Inflammatory macrophage (primary cell): Measurements from ENCODE around the gene RAPGEF6.
"Not testable (repeated sequence)": the region's sequence is repeated elsewhere in the genome, so short reads cannot be mapped to it uniquely, and the experiment has no call there.

ENCODE experiments used
- DNase-seq, 2 donors: peaks; one replicate each; pipeline ENCODE4 v3.0.0-alpha.2; 2020 to 2022

RAPGEF6 gene

DNA sequence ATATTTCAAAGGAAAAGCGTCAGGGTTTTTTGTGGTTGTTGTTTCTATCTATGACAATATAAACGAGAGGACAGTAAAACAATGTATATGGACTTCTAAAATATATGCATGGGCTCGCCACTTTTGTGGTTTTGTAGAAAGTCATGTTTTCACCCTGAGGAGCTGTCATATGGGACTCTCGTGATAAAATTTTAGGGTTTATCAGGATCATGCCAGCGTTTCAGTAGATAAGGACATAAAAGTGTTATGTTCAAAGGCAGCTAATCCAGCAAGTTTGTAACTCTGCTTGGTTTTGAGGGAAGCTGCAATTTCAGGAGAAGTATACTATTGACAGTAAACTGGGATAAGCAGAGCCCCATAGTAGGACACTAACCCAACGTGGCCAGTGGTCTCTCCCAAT lies 250.9 kb downstream of the RAPGEF6 start:
- no peak for DNase-seq

DNA sequence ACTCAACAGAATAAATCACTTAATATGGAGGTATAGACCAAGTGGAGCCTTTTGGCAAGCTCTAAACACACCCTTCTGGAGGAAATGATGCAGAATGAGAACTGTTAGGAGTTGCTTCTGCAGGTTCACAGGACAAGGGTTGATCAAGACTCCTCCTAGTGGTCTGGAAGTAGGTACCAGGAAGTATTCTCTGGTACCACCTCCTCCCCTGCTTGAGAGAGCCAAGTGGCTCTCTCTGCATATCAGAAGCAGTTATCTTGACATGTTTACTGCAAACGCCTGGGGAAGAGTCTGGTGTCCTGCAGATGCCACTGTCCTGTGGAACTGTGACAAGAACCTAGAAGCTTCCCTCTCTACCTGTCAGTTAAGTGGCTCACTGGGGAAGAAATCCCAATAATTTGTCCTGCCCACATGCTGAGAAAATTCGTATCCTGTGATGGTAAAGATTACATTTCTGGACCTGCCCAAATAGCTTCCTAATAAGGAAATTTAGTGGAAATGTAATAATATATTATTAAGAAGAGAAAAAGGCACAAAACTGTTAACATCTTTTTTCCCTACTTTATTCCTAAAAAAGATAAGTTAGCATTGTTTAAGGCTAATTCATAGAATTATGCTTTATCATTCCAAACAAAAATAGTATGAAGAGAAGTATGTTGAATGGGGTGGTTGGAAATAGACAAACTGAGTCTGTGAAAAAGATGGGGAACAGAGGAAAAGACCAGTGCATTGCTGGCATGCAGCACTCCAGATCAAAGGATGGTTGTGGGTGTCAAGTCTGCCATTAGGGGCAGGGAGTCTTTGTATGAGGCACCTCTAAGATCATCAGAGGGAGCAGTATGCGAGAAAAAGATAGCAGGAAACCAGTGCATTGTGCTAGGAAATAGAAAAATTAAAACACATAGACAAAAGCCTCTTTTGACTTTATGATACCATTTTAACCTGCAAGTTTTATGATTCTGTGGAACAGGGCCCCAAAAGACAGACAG lies 252.3 kb downstream of the RAPGEF6 start:
- peak; percentile 56 to 65 for DNase-seq

DNA sequence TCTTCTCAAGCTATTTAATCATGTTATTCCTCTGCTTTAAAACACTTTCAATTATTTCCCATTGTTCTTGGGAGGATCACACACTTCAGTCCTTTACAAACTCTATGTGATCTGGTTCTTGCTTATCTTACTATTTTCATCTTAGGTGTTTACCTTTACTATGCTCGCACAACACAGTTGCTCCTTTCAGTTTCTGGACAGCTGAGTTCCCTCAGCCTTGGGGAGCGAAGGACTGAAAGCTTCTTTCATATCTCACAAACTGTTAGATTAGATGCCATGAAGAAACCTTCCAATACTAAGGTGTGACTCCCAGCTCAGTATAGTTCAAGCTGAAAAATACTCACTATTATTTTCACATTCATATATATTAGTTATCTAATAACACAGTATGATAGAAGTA lies 253.3 kb downstream of the RAPGEF6 start:
- no peak for DNase-seq

DNA sequence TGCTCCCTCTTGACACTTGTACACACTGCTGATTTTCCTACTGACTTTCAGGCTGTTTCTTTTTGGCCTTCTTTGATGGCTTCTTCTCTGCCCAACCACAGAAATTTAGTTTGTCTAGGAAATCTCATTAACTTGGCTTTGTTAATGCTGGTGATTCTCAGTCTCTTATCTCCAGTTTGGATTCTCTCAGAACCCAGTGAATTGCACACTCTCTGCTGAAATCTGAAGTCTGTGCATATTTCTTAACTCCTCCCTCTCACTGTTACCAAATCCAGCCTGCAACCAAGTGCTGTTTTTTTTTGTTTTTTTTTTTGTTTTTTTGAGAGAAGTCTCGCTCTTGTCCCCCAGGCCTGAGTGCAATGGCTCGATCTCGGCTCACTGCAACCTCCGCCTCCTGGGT lies 254.0 kb downstream of the RAPGEF6 start:
- peak; percentile 56 to 68 for DNase-seq

DNA sequence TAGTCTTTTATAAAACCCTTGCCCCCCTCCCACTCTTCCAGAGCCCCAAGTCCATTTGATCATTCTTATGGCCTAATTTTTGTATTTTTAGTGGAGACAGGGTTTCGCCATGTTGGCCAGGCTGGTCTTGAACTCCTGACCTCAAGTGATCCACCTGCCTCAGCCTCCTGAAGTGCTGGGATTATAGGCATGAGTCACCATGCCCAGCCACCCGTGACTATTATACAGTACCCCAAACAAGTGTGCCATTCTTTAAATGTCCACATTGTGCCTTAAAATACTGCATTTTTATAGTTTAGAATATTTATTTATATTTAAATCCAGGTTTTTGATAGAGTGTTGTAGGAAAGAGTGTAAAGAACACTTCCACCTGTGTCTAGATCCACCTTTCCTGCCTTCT lies 254.8 kb downstream of the RAPGEF6 start:
- not testable (repeated sequence) for DNase-seq

DNA sequence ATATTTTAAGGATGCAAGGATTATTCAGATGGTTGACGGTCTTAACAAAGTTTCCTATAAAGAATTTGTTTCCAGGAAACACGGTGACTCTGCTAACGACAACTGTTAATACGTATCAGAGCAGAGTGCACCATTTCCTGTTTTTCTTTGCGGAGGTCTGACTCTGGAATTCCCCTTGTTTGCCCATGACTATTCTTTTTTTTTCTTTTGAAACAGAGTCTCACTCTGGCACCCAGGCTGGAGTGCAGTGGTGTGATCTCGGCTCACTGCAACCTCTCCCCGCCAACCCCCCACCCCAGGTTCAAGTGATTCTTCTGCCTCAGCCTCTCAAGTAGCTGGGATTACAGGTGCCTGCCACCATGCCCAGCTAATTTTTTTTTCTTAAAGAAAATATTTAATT lies 255.3 kb downstream of the RAPGEF6 start:
- peak; percentile 82 to 83 for DNase-seq

DNA sequence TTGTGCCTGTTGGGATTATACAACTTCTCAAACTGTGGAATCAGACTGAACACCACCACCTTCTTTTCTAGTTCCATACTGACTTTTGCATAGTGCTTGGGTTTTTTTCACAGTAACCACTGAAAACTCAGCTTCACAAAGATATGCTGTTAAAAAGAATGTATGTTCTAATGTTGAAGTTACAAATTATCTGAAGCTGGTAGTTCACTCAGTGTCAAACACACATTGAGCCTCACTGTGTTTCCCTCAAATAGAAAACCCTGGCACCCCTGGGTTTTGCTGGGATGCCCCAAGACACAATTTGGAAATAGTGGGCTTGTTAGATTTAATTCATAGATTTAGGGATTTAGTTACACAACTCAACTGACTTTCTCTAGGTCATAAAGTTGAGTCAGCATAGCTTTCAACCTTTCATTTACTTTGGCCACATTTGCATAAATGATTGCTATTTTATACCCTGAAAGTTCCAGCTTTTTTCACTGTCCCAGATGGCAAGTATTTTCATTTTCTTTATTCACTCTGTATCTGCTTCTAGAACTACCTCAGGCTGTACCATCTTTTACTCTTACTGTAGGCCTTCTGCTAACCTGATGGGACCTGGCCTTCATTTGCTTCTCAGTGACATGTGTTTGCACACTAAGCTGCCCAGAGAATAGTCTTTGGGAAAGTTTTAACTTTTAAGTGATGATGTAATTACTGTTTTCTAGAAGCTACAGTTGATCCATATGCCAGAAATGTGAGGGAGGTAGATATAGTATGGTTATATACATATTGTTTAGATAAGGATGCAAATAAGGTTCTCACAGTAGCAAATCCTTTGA lies 256.1 kb downstream of the RAPGEF6 start:
- DNase-seq, result no peak

DNA sequence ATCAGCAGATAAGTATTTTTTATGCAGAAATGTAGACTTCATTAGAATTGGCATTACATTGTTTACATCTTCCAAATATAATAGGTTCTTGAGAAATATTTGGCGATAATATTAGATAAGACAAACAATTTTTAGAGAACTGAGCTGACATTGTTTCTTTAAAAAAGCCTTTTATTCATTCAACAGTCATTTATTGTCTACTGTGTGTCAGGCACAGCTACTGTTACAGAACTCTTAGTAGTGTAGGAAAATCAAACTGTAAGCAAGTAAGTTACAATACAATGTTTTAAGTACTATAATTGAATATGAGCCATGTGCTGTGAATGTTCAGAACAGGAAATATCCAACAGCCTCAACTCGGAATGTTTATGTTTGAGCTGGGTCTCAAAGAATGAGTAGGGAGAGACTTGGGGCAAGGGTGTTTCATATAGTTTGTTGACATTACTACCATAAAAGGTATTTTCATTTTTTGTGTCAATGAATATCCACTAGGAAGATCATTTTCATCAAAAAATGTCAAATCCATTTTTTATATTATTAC lies 257.2 kb downstream of the RAPGEF6 start:
- no peak for DNase-seq

DNA sequence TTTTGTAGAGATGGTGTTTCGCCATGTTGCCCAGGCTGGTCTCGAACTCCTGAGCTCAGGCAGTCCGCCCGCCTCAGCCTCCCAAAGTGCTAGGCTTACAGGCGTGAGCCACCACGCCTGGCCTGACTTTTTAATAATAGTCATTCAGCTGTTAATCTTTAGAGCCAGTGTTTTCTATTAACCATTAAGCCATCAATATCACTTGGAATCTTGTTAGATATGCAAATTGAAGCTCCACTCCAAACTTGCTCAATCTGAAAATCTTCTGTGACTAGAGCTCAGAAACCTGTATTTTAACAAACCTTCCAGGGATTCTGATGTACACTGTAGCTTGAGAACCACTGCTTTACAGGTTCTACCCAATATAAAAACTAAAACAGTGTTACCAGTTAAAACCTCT lies 257.7 kb downstream of the RAPGEF6 start:
- no peak for DNase-seq

DNA sequence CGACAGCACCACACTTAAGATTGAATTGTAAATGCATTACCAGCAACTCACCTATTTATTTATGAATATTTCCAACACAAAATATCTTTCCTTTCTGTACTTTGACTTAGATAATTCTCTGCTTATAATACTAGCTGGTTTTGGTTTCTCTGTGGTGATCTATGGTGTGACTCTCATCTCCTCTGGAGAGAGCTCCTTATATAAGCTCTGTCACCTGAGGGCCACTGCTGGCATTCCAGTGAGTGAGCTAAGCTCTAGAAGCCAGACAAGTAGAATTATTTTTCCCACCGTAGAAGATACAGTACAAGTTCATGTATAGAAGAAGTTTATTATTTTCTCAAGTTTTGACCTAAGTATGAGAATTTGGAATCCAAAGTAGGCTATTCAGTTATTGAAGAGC lies 259.7 kb downstream of the RAPGEF6 start:
- DNase-seq, result no peak
